Uterus (tissue), 4 donors: ENCODE measurements around the gene SIRPD. TPM values are rescaled to one million over a fixed set of nuclear protein-coding genes. Genes with fewer than 3 reads are reported as not detected.

Source experiments
- DNase-seq, 2 donors: peaks; one replicate each; pipeline ENCODE4 v3.0.0-alpha.2; 2019 to 2020
- H3K27ac ChIP-seq, 2 donors: fragments of 200-600 bp; sonication (generic); 1 replicate in 1 of 2; 2 replicates in 1 of 2; pipeline ENCODE4 v1.5.1; 2016 to 2018
- H3K27me3 ChIP-seq, 2 donors: fragments of 200-600 bp; sonication (generic); one replicate each; pipeline ENCODE4 v1.5.1; 2018 to 2019; ENCODE audit warnings: control low read depth in 1 of 2
- H3K36me3 ChIP-seq, 2 donors: fragments of 200-600 bp; sonication (generic); one replicate each; pipeline ENCODE4 v1.5.1; 2019; ENCODE audit warnings: control low read depth in 1 of 2
- H3K4me1 ChIP-seq, 2 donors: fragments of 200-600 bp; sonication (generic); one replicate each; pipeline ENCODE4 v1.5.1; 2018 to 2019; ENCODE audit warnings: control low read depth in 1 of 2
- H3K4me3 ChIP-seq, 2 donors: fragments of 200-600 bp; sonication (generic); 1 replicate in 1 of 2; 2 replicates in 1 of 2; pipeline ENCODE4 v1.5.1; 2018 to 2019; ENCODE audit warnings: mild to moderate bottlenecking in 1 of 2
- H3K9me3 ChIP-seq, 2 donors: fragments of 200-600 bp; sonication (generic); one replicate each; pipeline ENCODE4 v1.5.1; 2019; ENCODE audit warnings: control low read depth in 1 of 2
- POLR2A ChIP-seq, 2 donors: fragments of 450-650 bp; IDR thresholded peaks; one replicate each; pipeline ENCODE4 v1.6.1; 2016; ENCODE audit warnings: antibody characterized with exemption in 2 of 2, mild to moderate bottlenecking in 1 of 2, moderate library complexity in 1 of 2
- intact Hi-C: fragments of 100-400 bp; cut with DNase I; formaldehyde crosslinking; loops from one replicate; pipeline ENCODE4 v1.15.1; 2023; ENCODE audit warnings: low total_unique reads
- total RNA-seq, 4 donors: library from RNA; depleted of rRNA in 3 of 4; stranded (reverse); fragments of >200 nt in 3 of 4; gene quantifications; one replicate each; pipeline versions ENCODE4 v1.1.0 to v1.2.4, GENCODE V29; 2014 to 2023
- TF ChIP-seq, protein P1 (sequence below), 4 experiments: fragments of 200-600 bp in 2 of 4; fragments of 450-650 bp in 2 of 4; sonication (generic) in 2 of 4; IDR thresholded peaks; one replicate each; pipeline ENCODE4 v1.5.1; 2016 to 2019; ENCODE audit warnings: antibody characterized with exemption in 4 of 4, mild to moderate bottlenecking in 2 of 4, moderate library complexity in 1 of 4
- donor health status: DM: yes; HTN: yes; CAD: no.

The SIRPD gene
- total RNA-seq, 4 donors from 2014 or later: not detected

DNA sequence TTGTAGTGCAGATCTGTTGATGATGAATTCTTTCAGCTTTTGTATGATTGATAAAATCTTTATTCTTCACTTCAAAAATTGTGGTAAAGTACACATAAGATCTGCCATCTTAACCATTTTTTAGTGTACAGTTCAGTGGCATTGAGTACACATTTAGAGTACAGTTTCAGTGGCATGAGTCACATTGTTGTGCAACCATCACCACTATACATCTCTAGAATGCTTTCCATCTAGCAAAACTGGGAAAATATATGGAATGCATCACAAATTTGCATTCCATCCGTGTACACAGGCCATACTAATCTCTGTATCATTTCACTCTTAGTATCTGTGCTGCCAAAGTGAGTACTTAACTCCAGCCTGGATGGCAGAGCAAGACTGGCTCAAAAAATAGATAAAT is 28.7 kb downstream of the SIRPD start:
- H3K27ac ChIP-seq: no peak overlapping the region
- TF ChIP-seq, protein P1, sequence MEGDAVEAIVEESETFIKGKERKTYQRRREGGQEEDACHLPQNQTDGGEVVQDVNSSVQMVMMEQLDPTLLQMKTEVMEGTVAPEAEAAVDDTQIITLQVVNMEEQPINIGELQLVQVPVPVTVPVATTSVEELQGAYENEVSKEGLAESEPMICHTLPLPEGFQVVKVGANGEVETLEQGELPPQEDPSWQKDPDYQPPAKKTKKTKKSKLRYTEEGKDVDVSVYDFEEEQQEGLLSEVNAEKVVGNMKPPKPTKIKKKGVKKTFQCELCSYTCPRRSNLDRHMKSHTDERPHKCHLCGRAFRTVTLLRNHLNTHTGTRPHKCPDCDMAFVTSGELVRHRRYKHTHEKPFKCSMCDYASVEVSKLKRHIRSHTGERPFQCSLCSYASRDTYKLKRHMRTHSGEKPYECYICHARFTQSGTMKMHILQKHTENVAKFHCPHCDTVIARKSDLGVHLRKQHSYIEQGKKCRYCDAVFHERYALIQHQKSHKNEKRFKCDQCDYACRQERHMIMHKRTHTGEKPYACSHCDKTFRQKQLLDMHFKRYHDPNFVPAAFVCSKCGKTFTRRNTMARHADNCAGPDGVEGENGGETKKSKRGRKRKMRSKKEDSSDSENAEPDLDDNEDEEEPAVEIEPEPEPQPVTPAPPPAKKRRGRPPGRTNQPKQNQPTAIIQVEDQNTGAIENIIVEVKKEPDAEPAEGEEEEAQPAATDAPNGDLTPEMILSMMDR (IDR thresholded peaks at IDR 0.05): no peak
- TF ChIP-seq POLR2A (IDR thresholded peaks at IDR 0.05): no peak
- no peak overlapping the region for H3K4me3 ChIP-seq
- H3K27me3 ChIP-seq: no peaks in the 10 kb centered on the region
- no peak for DNase-seq
- H3K36me3 ChIP-seq: no peaks in the 10 kb centered on the region
- H3K4me1 ChIP-seq: no peaks in the 10 kb centered on the region
- H3K9me3 ChIP-seq: no peaks in the 10 kb centered on the region
- intact Hi-C loops: no loop called here

DNA sequence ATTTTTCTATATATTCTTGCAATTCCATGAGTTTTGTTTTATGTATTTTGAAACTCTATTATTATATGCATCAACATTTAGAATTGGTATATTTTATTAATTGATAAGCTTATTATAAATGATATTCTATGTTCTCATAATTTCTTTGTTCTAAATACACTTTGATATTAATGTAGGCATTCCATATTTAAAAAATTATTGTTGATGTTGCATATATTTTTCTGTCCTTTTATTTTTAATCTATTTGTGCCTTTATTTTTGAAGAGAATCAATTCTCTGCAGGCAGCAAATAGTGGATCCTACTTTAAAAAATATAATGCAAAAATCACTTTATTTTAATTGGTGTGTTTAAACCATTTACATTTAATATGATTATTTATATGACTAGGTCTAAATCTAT is 29.6 kb downstream of the SIRPD start:
- TF ChIP-seq, protein P1 (IDR thresholded peaks at IDR 0.05): no peak
- no peak for TF ChIP-seq POLR2A (IDR thresholded peaks at IDR 0.05)
- no peak for DNase-seq

DNA sequence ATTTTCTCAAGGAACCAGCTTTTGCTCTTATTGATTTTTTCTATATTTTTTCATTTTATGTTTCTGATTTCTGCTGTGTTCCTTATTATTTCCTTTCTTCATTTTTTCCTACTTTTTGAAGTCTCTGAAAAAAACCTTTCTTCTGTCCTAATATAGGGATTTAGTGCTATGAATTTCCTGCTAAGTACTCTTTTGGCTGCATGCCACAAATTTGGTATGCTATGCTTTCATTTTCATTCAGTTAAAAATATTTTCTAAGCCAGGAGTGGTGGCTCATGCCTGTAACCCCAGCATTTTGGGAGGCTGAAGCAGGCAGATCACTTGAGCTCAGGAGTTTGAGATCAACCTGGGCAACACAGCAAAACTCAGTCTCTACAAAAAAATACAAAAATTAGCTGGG is 30.6 kb downstream of the SIRPD start:
- no peak overlapping the region for H3K4me3 ChIP-seq
- H3K36me3 ChIP-seq: no peaks in the 10 kb centered on the region
- no peak for TF ChIP-seq POLR2A (IDR thresholded peaks at IDR 0.05)
- TF ChIP-seq, protein P1 (IDR thresholded peaks at IDR 0.05): no peak
- no peak for DNase-seq
- no peaks in the 10 kb centered on the region for H3K27me3 ChIP-seq
- intact Hi-C loops: no loop called here
- no peak overlapping the region for H3K27ac ChIP-seq
- no peaks in the 10 kb centered on the region for H3K9me3 ChIP-seq
- no peaks in the 10 kb centered on the region for H3K4me1 ChIP-seq

More for the DNA sequence above, 29.6 kb downstream of the SIRPD start:
- Histone ChIP-seq H3K36me3 (no peaks in the 10 kb centered on the region), H3K27ac (no peak overlapping the region), H3K27me3 (no peaks in the 10 kb centered on the region), H3K4me1 (no peaks in the 10 kb centered on the region), H3K9me3 (no peaks in the 10 kb centered on the region), H3K4me3 (no peak overlapping the region)
- intact Hi-C loops: no loop called here

DNA sequence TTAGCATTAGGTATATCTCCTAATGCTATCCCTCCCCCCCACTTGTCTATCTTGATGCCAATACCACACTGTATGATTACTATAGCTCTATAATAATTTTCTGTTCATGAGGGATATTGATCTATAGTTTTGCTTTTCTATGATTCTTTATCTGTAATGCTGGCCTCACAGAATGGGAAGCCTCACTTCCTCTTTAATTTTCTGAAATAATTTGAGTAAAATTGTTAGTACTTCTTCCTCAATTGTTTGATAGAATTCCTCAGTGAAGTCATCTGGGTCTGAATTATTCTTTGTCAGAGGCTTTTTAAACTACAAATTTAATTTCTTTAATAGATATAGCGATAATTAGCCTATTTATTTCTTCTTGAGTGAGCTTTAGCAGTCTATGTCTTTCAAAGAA is 31.2 kb downstream of the SIRPD start:
- Histone ChIP-seq H3K27me3 (no peaks in the 10 kb centered on the region), H3K4me1 (no peaks in the 10 kb centered on the region), H3K36me3 (no peaks in the 10 kb centered on the region), H3K27ac (no peak overlapping the region), H3K9me3 (no peaks in the 10 kb centered on the region), H3K4me3 (no peak overlapping the region)
- no peak for DNase-seq
- intact Hi-C loops: no loop called here
- TF ChIP-seq, protein P1 (IDR thresholded peaks at IDR 0.05): no peak
- no peak for TF ChIP-seq POLR2A (IDR thresholded peaks at IDR 0.05)

DNA sequence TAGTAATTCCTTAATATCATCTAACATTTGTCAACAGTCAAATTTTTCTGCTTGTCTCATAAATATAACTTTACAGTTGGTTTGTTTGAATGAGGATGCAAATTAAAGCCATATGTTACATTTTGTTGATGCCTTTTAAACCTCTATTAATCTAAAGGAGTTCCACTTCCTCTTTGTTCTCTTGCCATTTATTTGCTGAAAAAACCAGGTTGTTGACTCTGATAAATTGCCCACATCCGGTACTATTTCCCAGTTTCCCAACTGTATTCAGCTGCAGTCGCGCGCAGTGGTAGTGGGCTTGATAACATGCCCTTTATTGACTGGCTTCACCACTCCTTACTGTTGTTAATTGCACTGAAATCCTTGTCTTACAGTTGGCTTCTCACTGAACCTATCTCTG is 33.5 kb downstream of the SIRPD start:
- intact Hi-C loops: no loop called here
- Histone ChIP-seq H3K36me3 (no peaks in the 10 kb centered on the region), H3K27ac (no peak overlapping the region), H3K27me3 (no peaks in the 10 kb centered on the region), H3K4me3 (no peak overlapping the region), H3K9me3 (no peaks in the 10 kb centered on the region), H3K4me1 (no peaks in the 10 kb centered on the region)
- no peak for TF ChIP-seq POLR2A (IDR thresholded peaks at IDR 0.05)
- TF ChIP-seq, protein P1 (IDR thresholded peaks at IDR 0.05): no peak
- no peak for DNase-seq
